Memory B cell (primary cell): Measurements from ENCODE around the gene ALDH3B1.

Source experiments
- ATAC-seq: fragments of 150-1000 bp; cut with Tn5 transposase; 2 replicates; pipeline ENCODE4 v1.10.0; 2021; ENCODE audit warnings: low read depth, mild to moderate bottlenecking, moderate library complexity
- DNase-seq, 2 donors: peaks; one replicate each; pipeline ENCODE4 v3.0.0; 2022; ENCODE audit warnings: low spot score in 2 of 2
- H3K27ac Mint-ChIP-seq: one replicate; pipeline ENCODE4 v1.8.0; 2022; ENCODE audit warnings: mild to moderate bottlenecking, moderate library complexity, mixed read lengths
- H3K27me3 Mint-ChIP-seq: one replicate; pipeline ENCODE4 v1.8.0; 2022; ENCODE audit warnings: mixed read lengths
- H3K36me3 Mint-ChIP-seq: one replicate; pipeline ENCODE4 v1.8.0; 2022; ENCODE audit warnings: mild to moderate bottlenecking, mixed read lengths
- H3K4me1 Mint-ChIP-seq: one replicate; pipeline ENCODE4 v1.8.0; 2022; ENCODE audit warnings: mixed read lengths
- H3K4me3 Mint-ChIP-seq: one replicate; pipeline ENCODE4 v1.8.0; 2022; ENCODE audit warnings: mild to moderate bottlenecking, moderate library complexity, mixed read lengths
- H3K9me3 Mint-ChIP-seq: one replicate; pipeline ENCODE4 v1.8.0; 2022; ENCODE audit warnings: mixed read lengths

ALDH3B1 gene

GRCh38 chr11:68004551-68005335, 5.4 kb upstream of the ALDH3B1 start:
- peaks cover 37% of the 10 kb centered on the region for H3K4me1 Mint-ChIP-seq

GRCh38 chr11:68006606-68007166, 3.4 kb upstream of the ALDH3B1 start:
- Mint-ChIP-seq H3K36me3 (peaks cover 2% of the 10 kb centered on the region), H3K9me3 (no peaks in the 10 kb centered on the region), H3K4me1 (peaks cover 44% of the 10 kb centered on the region), H3K27ac (no peak overlapping the region), H3K4me3 (no peak overlapping the region), H3K27me3 (no peaks in the 10 kb centered on the region)
- ATAC-seq (no peak), DNase-seq (no peak)

More at GRCh38 chr11:68004551-68005335, 5.4 kb upstream of the ALDH3B1 start:
- ATAC-seq (no peak), DNase-seq (no peak)
- peak overlapping the region; percentile 97 for H3K4me3 Mint-ChIP-seq
- peak overlapping the region; percentile 84 for H3K27ac Mint-ChIP-seq
- H3K36me3 Mint-ChIP-seq, result peaks cover 2% of the 10 kb centered on the region
- no peaks in the 10 kb centered on the region for H3K9me3 Mint-ChIP-seq
- no peaks in the 10 kb centered on the region for H3K27me3 Mint-ChIP-seq

- Mint-ChIP-seq H3K4me3 (no peak overlapping the region), H3K4me1 (peaks cover 36% of the 10 kb centered on the region), H3K9me3 (no peaks in the 10 kb centered on the region), H3K27me3 (no peaks in the 10 kb centered on the region), H3K36me3 (no peaks in the 10 kb centered on the region), H3K27ac (no peak overlapping the region)
- ATAC-seq, result no peak
- no peak for DNase-seq
These were observed 2.4 kb upstream of the ALDH3B1 start for GRCh38 chr11:68007498-68008380.

- H3K4me3 Mint-ChIP-seq, result peak overlapping the region; percentile 39
- H3K27ac Mint-ChIP-seq, result peak overlapping the region; percentile 71
- H3K9me3 Mint-ChIP-seq, result no peaks in the 10 kb centered on the region
- H3K4me1 Mint-ChIP-seq, result peaks cover 33% of the 10 kb centered on the region
- ATAC-seq, result peak; percentile 63
- H3K36me3 Mint-ChIP-seq, result no peaks in the 10 kb centered on the region
- DNase-seq, result peak in 1 of 2 donors; percentile 35
- no peaks in the 10 kb centered on the region for H3K27me3 Mint-ChIP-seq
These were observed 1.5 kb upstream of the ALDH3B1 start for GRCh38 chr11:68008381-68009337.

- Mint-ChIP-seq H3K27me3 (no peaks in the 10 kb centered on the region), H3K4me1 (peaks cover 31% of the 10 kb centered on the region), H3K4me3 (peak overlapping the region; percentile 63), H3K36me3 (no peaks in the 10 kb centered on the region), H3K27ac (peak overlapping the region; percentile 71), H3K9me3 (no peaks in the 10 kb centered on the region)
- DNase-seq (no peak), ATAC-seq (peak; percentile 41)
These were observed 587 bp upstream of the ALDH3B1 start for GRCh38 chr11:68009391-68010089.

- Mint-ChIP-seq H3K4me1 (peaks cover 23% of the 10 kb centered on the region), H3K9me3 (no peaks in the 10 kb centered on the region), H3K27ac (no peak overlapping the region), H3K27me3 (no peaks in the 10 kb centered on the region), H3K4me3 (peak overlapping the region; percentile 50), H3K36me3 (no peaks in the 10 kb centered on the region)
- ATAC-seq (no peak), DNase-seq (no peak)
These were observed 1.2 kb downstream of the ALDH3B1 start for GRCh38 chr11:68011051-68011943.

- Mint-ChIP-seq H3K27ac (no peak overlapping the region), H3K36me3 (no peaks in the 10 kb centered on the region), H3K4me3 (no peak overlapping the region), H3K27me3 (no peaks in the 10 kb centered on the region), H3K4me1 (peaks cover 20% of the 10 kb centered on the region), H3K9me3 (no peaks in the 10 kb centered on the region)
- no peak for DNase-seq
- ATAC-seq, result no peak
These were observed 2.1 kb downstream of the ALDH3B1 start for GRCh38 chr11:68012044-68012842.

- Mint-ChIP-seq H3K36me3 (no peaks in the 10 kb centered on the region), H3K27ac (no peak overlapping the region), H3K4me3 (no peak overlapping the region), H3K4me1 (peaks cover 20% of the 10 kb centered on the region), H3K9me3 (no peaks in the 10 kb centered on the region), H3K27me3 (no peaks in the 10 kb centered on the region)
- ATAC-seq (no peak), DNase-seq (no peak)
These were observed 2.9 kb downstream of the ALDH3B1 start for GRCh38 chr11:68012843-68013610.

GRCh38 chr11:68013611-68014156, 3.6 kb downstream of the ALDH3B1 start:
- Mint-ChIP-seq H3K27ac (no peak overlapping the region), H3K4me1 (peaks cover 20% of the 10 kb centered on the region), H3K27me3 (no peaks in the 10 kb centered on the region), H3K9me3 (no peaks in the 10 kb centered on the region), H3K36me3 (no peaks in the 10 kb centered on the region), H3K4me3 (no peak overlapping the region)
- DNase-seq (no peak), ATAC-seq (no peak)

- peaks cover 14% of the 10 kb centered on the region for H3K4me1 Mint-ChIP-seq
- DNase-seq (no peak), ATAC-seq (no peak)
- H3K9me3 Mint-ChIP-seq, result no peaks in the 10 kb centered on the region
- H3K27ac Mint-ChIP-seq, result no peak overlapping the region
- H3K27me3 Mint-ChIP-seq, result no peaks in the 10 kb centered on the region
- no peak overlapping the region for H3K4me3 Mint-ChIP-seq
- H3K36me3 Mint-ChIP-seq, result no peaks in the 10 kb centered on the region
These were observed 4.2 kb downstream of the ALDH3B1 start for GRCh38 chr11:68014157-68014946.
